Bronchial epithelial cell (primary cell): ENCODE results near the gene MAPT. TPM values are rescaled to one million over a fixed set of nuclear protein-coding genes. Genes with fewer than 3 reads are reported as not detected.
"Not testable (repeated sequence)": the region's sequence is repeated elsewhere in the genome, so short reads cannot be mapped to it uniquely, and the experiment has no call there.

ENCODE experiments used
- DNase-seq: peaks from one replicate; pipeline ENCODE4 v3.0.0-alpha.2; 2010; ENCODE audit warnings: low read depth
- FAIRE-seq: peaks from 2 replicates; lab custom pipeline; 2011; peaks lifted over from hg19 to GRCh38; lab: Jason Lieb, UNC
- H3K27me3 ChIP-seq: 2 replicates; pipeline ENCODE4 v1.5.1; 2011; ENCODE audit warnings: low read length; ENCODE audit not compliant: control insufficient read depth, insufficient read depth
- H3K36me3 ChIP-seq: 2 replicates; pipeline ENCODE4 v1.5.1; 2011; ENCODE audit warnings: low read length; ENCODE audit not compliant: control insufficient read depth, insufficient read depth
- H3K4me3 ChIP-seq: 2 replicates; pipeline ENCODE4 v1.5.1; 2011; ENCODE audit warnings: mild to moderate bottlenecking, low read depth, low read length, control low read depth
- CTCF ChIP-seq: IDR thresholded peaks from 2 replicates; pipeline ENCODE4 v1.5.1; 2011; ENCODE audit warnings: mild to moderate bottlenecking, moderate library complexity, low read length, control low read depth, inconsistent platforms; ENCODE audit not compliant: insufficient read depth, severe bottlenecking
- total RNA-seq: library from RNA; depleted of rRNA; stranded (reverse); fragments of >200 nt; gene quantifications from 2 replicates; pipeline ENCODE4 v1.2.1, GENCODE V29; 2014

The MAPT gene
- total RNA-seq, 1 donor from 2014 or later, result 0.26 TPM

- H3K27me3 ChIP-seq, result peaks cover 2% of the 10 kb centered on the region
- DNase-seq (no peak), FAIRE-seq (no peak)
- no peaks in the 10 kb centered on the region for H3K36me3 ChIP-seq
- no peak overlapping the region for H3K4me3 ChIP-seq
- TF ChIP-seq CTCF, result no peak
These were observed 40.0 kb downstream of the MAPT start for GRCh38 chr17:45934044-45934979.

GRCh38 chr17:45935197-45935709 is 40.9 kb downstream of the MAPT start:
- Histone ChIP-seq H3K4me3 (no peak overlapping the region), H3K36me3 (no peaks in the 10 kb centered on the region), H3K27me3 (peaks cover 2% of the 10 kb centered on the region)
- no peak for FAIRE-seq
- DNase-seq, result no peak
- no peak for TF ChIP-seq CTCF

GRCh38 chr17:45935710-45936509 is 41.6 kb downstream of the MAPT start:
- peaks cover 2% of the 10 kb centered on the region for H3K27me3 ChIP-seq
- FAIRE-seq, result peak; percentile 91

DNA sequence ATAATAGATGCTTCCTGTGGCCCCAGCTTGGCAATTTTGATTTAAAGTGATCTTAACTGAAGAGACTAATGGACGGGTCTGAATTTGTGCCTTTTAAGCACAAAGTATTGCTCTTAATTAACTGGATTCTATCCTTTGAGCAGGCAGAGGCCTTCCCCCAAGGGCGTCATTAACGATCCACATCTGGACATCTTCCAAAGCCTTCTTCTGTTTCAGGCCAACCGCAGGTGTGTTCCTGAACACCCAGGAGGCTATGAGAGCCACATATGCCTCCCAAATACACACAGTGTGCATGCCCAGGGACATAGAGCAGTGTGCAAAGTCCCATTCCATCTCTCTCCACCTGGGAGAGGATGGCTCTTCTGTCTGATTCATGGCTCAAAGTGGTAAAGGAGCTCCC is 42.3 kb downstream of the MAPT start:
- TF ChIP-seq CTCF, result no peak
- no peak overlapping the region for H3K4me3 ChIP-seq
- no peaks in the 10 kb centered on the region for H3K36me3 ChIP-seq
- FAIRE-seq (no peak), DNase-seq (no peak)
- peaks cover 2% of the 10 kb centered on the region for H3K27me3 ChIP-seq

More at GRCh38 chr17:45935710-45936509, 41.6 kb downstream of the MAPT start:
- TF ChIP-seq CTCF, result no peak
- Histone ChIP-seq H3K4me3 (no peak overlapping the region), H3K36me3 (no peaks in the 10 kb centered on the region)
- no peak for DNase-seq

DNA sequence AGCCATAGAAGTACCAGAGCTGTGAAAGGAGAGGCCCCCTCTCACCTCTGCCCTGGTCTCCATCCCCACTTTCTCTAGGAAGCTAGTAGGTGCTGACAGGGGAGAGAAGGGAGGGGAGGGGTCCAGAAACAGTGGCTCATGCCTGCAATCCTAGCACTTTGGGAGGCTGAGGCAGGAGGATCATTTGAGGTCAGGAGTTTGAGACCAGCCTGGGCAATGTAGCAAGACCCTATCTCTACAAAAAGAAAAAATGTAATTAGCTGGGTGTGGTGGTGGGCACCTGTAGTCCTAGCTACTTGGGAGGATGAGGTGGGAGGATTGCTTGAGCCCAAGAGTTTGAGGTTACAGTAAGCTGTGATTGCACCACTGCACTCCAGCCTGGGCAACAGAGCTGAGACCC is 42.8 kb downstream of the MAPT start:
- not testable (repeated sequence) for H3K4me3 ChIP-seq, H3K27me3 ChIP-seq, H3K36me3 ChIP-seq, FAIRE-seq, DNase-seq

DNA sequence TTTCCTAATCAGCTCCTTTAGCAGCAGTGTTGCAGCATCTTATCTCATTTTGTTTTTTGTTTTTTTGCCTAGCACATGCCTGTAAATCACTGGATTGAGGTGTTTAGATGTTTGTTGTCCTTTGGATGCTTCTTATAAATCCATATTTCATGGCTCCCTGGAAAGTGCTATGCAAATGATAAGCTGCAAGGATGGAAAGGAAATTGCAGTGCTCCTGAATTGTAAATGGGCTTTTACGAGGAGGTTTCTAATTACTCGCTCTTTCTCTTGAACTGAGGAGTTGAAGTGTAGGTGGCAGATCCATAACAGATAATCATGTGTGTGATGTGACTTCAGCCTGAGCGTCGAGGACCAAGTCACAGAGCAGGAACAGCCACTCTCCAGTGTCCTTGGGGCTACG is 45.0 kb downstream of the MAPT start:
- Histone ChIP-seq H3K4me3 (no peak overlapping the region), H3K27me3 (peaks cover 2% of the 10 kb centered on the region), H3K36me3 (no peaks in the 10 kb centered on the region)
- no peak for TF ChIP-seq CTCF
- FAIRE-seq (peak; percentile 81), DNase-seq (no peak)
